Trophoblast cell (in vitro differentiated cells and primary cell): ENCODE results near the gene DNAI1.

Experiments
- DNase-seq, 2 donors: peaks; one replicate each; pipeline ENCODE4 v3.0.0-alpha.2; 2016
- H2AFZ ChIP-seq: 2 replicates; pipeline ENCODE4 v1.6.1; 2013; ENCODE audit warnings: low read length, moderate library complexity, mild to moderate bottlenecking; ENCODE audit not compliant: insufficient read depth, poor library complexity
- H2AK5ac ChIP-seq: 2 replicates; pipeline ENCODE4 v1.6.1; 2013; ENCODE audit warnings: mild to moderate bottlenecking, low read length
- H2BK120ac ChIP-seq: 2 replicates; pipeline ENCODE4 v1.6.1; 2013; ENCODE audit warnings: low read length, mild to moderate bottlenecking, moderate library complexity; ENCODE audit not compliant: insufficient read depth, poor library complexity
- H2BK12ac ChIP-seq: 2 replicates; pipeline ENCODE4 v1.6.1; 2013; ENCODE audit warnings: mild to moderate bottlenecking, low read length, moderate library complexity
- H2BK5ac ChIP-seq: 2 replicates; pipeline ENCODE4 v1.6.1; 2013; ENCODE audit warnings: low read length, low read depth, moderate library complexity, mild to moderate bottlenecking; ENCODE audit not compliant: poor library complexity
- H3K14ac ChIP-seq: 2 replicates; pipeline ENCODE4 v1.6.1; 2013; ENCODE audit warnings: mild to moderate bottlenecking, low read length
- H3K18ac ChIP-seq: 2 replicates; pipeline ENCODE4 v1.6.1; 2013; ENCODE audit warnings: mild to moderate bottlenecking, low read length
- H3K23ac ChIP-seq: 2 replicates; pipeline ENCODE4 v1.6.1; 2013; ENCODE audit warnings: low read length
- H3K27ac ChIP-seq: 2 replicates; pipeline ENCODE4 v1.5.1; 2013; ENCODE audit warnings: low read depth, mild to moderate bottlenecking, inconsistent platforms, low read length, moderate library complexity
- H3K27me3 ChIP-seq: 2 replicates; pipeline ENCODE4 v1.6.1; 2013; ENCODE audit warnings: inconsistent platforms, mild to moderate bottlenecking, low read length, moderate library complexity; ENCODE audit not compliant: insufficient read depth
- H3K36me3 ChIP-seq, 2 experiments: 1 replicate in 1 of 2; 2 replicates in 1 of 2; pipeline ENCODE4 v1.6.1; 2013; ENCODE audit warnings: low read length in 2 of 2, mild to moderate bottlenecking in 2 of 2, moderate library complexity in 1 of 2; ENCODE audit not compliant: insufficient read depth in 2 of 2, control insufficient read depth in 1 of 2
- H3K4ac ChIP-seq: 2 replicates; pipeline ENCODE4 v1.6.1; 2013; ENCODE audit warnings: low read depth, mild to moderate bottlenecking, low read length, moderate library complexity
- H3K4me1 ChIP-seq, 2 experiments: 1 replicate in 1 of 2; 2 replicates in 1 of 2; pipeline ENCODE4 v1.6.1; 2013; ENCODE audit warnings: low read length in 2 of 2, mild to moderate bottlenecking in 2 of 2, moderate library complexity in 1 of 2; ENCODE audit not compliant: insufficient read depth in 2 of 2, control insufficient read depth in 1 of 2
- H3K4me2 ChIP-seq: 2 replicates; pipeline ENCODE4 v1.6.1; 2013; ENCODE audit warnings: inconsistent platforms, mild to moderate bottlenecking, low read length, moderate library complexity
- H3K4me3 ChIP-seq: 2 replicates; pipeline ENCODE4 v1.5.1; 2013; ENCODE audit warnings: mild to moderate bottlenecking, low read depth, low read length, inconsistent platforms
- H3K79me1 ChIP-seq: one replicate; pipeline ENCODE4 v1.6.1; 2013; ENCODE audit warnings: low read length
- H3K79me2 ChIP-seq: 2 replicates; pipeline ENCODE4 v1.6.1; 2013; ENCODE audit warnings: low read length, mild to moderate bottlenecking; ENCODE audit not compliant: control insufficient read depth, insufficient read depth, poor library complexity
- H3K9ac ChIP-seq: 2 replicates; pipeline ENCODE4 v1.6.1; 2013; ENCODE audit warnings: mild to moderate bottlenecking, low read length
- H3K9me3 ChIP-seq: 2 replicates; pipeline ENCODE4 v1.6.1; 2013; ENCODE audit warnings: low read depth, mild to moderate bottlenecking, control low read depth, inconsistent platforms, low read length; ENCODE audit not compliant: insufficient read depth
- H4K12ac ChIP-seq: 2 replicates; pipeline ENCODE4 v1.6.1; 2013; ENCODE audit warnings: low read depth, mild to moderate bottlenecking, low read length, moderate library complexity
- H4K8ac ChIP-seq: 2 replicates; pipeline ENCODE4 v1.6.1; 2013; ENCODE audit warnings: low read depth, mild to moderate bottlenecking, low read length, moderate library complexity
- H4K91ac ChIP-seq: one replicate; pipeline ENCODE4 v1.6.1; 2013; ENCODE audit warnings: low read depth, mild to moderate bottlenecking, low read length, moderate library complexity
- WGBS: extraction: QIAGEN DNeasy Blood & Tissue Kit; methylation state at CpG from one replicate; pipeline ENCODE4 v1.1.7; 2013; ENCODE audit warnings: missing lambda C conversion rate; ENCODE audit not compliant: insufficient read length, insufficient coverage; ENCODE audit errors: extremely low coverage; 5-methylcytosine and 5-hydroxymethylcytosine counted together

Gene DNAI1

DNA sequence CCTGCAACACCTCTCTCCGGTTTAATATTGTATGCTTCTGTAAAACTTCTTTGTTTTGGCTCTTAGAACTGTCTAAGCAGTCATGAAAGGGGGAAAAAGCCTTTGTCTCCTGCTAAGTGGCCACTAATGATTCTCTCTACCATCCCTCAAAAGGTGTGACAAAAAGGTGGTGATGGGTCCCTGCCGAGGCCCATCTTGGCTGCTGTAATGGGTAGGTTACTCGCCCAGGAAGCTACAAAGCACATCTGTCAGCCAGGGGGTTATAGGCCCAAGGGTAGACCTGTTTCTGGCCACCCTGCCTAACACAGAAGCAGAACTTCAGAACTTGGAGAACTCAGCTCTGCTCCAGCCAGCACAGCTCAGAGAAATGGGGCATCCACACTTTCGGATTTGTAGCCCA lies 1.9 kb upstream of the DNAI1 start:
- H3K23ac ChIP-seq = no peak overlapping the region
- H3K9me3 ChIP-seq = no peaks in the 10 kb centered on the region
- H3K36me3 ChIP-seq = no peaks in the 10 kb centered on the region
- H3K9ac ChIP-seq = peak overlapping the region; percentile 67
- H4K91ac ChIP-seq = peak overlapping the region; percentile 11
- no peak overlapping the region for H3K27ac ChIP-seq
- no peaks in the 10 kb centered on the region for H3K27me3 ChIP-seq
- H4K8ac ChIP-seq = peak overlapping the region; percentile 32
- H3K18ac ChIP-seq = peak overlapping the region; percentile 22
- H3K4me1 ChIP-seq = peaks cover 4 to 12% of the 10 kb centered on the region in 2 experiments
- H3K79me1 ChIP-seq = peaks cover 10% of the 10 kb centered on the region
- peak overlapping the region; percentile 7 for H3K14ac ChIP-seq
- no peak overlapping the region for H2AK5ac ChIP-seq
- no peak overlapping the region for H2BK12ac ChIP-seq
- peaks cover 5% of the 10 kb centered on the region for H3K79me2 ChIP-seq
- H2BK120ac ChIP-seq = no peak overlapping the region
- peak overlapping the region; percentile 47 for H3K4ac ChIP-seq
- no peak for DNase-seq
- peak overlapping the region; percentile 0 for H2AFZ ChIP-seq
- H4K12ac ChIP-seq = no peak overlapping the region
- H3K4me2 ChIP-seq = peak overlapping the region; percentile 95
- peak overlapping the region; percentile 89 for H3K4me3 ChIP-seq
- no peak overlapping the region for H2BK5ac ChIP-seq
- no CpG with 5 or more reads among the region's 4 CpGs for whole genome bisulfite sequencing

DNA sequence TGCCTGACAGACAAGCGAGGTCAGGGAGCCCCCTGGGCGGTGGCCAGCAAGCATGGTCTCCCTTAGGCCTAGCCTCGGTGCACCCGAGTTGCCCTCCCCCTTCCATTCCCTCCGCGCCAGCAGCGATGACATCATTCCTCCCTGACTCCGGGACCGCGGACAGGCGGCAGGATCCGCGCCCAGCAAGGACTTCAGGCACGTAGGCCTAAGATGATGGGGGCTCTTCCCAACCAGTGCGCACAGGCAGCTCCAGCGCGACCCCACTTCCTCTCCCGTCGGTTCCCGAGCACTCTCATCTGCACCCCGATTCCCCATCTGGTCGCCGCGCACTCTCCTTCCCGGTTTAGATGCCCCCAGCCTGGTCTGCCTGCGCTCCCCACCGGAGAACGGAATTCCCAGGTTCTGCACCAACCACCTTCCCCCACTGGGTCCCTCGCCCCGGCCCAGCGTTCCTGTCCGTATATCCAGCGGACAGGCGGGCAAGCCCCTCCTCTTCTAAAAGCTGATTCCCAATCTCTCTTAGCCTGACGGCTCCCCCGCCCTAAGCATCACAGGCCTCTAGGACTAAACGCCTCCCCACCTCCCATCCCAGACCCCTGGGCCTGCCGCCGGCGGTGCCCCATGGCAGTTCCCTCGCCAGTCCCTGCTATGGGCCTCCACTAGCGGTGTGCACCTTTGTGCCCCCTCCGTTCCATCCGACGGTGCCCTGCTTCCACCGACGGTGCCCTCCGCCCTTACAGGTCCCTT lies 1.2 kb upstream of the DNAI1 start:
- Histone ChIP-seq H3K14ac (peak overlapping the region; percentile 49), H2BK5ac (no peak overlapping the region), H3K27me3 (no peaks in the 10 kb centered on the region), H3K9me3 (no peaks in the 10 kb centered on the region), H3K4ac (peak overlapping the region; percentile 89), H3K4me2 (peak overlapping the region; percentile 95), H2BK12ac (no peak overlapping the region), H2AFZ (peak overlapping the region; percentile 13), H3K4me3 (peak overlapping the region; percentile 89), H3K36me3 (no peaks in the 10 kb centered on the region), H4K8ac (peak overlapping the region; percentile 32), H3K79me2 (peaks cover 5% of the 10 kb centered on the region), H3K79me1 (peaks cover 10% of the 10 kb centered on the region), H4K12ac (peak overlapping the region; percentile 64), H3K27ac (peak overlapping the region; percentile 37), H4K91ac (peak overlapping the region; percentile 45), H3K4me1 (peaks cover 4 to 12% of the 10 kb centered on the region in 2 experiments), H2BK120ac (peak overlapping the region; percentile 38), H3K23ac (no peak overlapping the region), H3K9ac (peak overlapping the region; percentile 67), H2AK5ac (peak overlapping the region; percentile 55), H3K18ac (peak overlapping the region; percentile 86)
- no CpG with 5 or more reads among the region's 48 CpGs for WGBS
- DNase-seq = peak; percentile 46 to 73

DNA sequence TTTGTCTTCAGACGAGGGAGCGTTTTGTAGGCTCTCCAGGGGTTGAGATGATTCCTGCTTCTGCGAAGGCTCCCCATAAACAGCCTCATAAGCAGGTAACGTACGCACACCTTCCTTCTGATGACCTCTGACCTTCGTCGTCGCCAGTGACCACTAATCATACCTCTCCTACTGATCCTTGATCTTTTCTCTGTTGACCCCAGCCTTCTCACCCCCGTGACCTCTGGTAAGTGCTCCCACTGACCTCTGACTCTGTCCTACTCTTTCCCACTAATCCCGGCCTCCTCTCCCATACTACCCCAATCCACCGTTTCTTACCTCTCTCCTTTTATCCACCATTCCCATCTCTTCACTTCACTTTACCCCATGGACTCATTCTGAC lies 345 bp downstream of the DNAI1 start:
- no peak overlapping the region for H3K23ac ChIP-seq
- peak overlapping the region; percentile 83 for H3K4me2 ChIP-seq
- no peak overlapping the region for H2BK120ac ChIP-seq
- H4K8ac ChIP-seq = peak overlapping the region; percentile 1
- peak overlapping the region; percentile 82 for H2AFZ ChIP-seq
- no peak overlapping the region for H2BK5ac ChIP-seq
- no peak overlapping the region for H3K9ac ChIP-seq
- no peak overlapping the region for H2BK12ac ChIP-seq
- DNase-seq = no peak
- no peaks in the 10 kb centered on the region for H3K27me3 ChIP-seq
- H3K4me3 ChIP-seq = no peak overlapping the region
- WGBS = 100% methylated on average over 1 of the region's 11 CpGs
- no peak overlapping the region for H3K27ac ChIP-seq
- no peak overlapping the region for H4K91ac ChIP-seq
- H4K12ac ChIP-seq = no peak overlapping the region
- no peaks in the 10 kb centered on the region for H3K36me3 ChIP-seq
- peaks cover 5% of the 10 kb centered on the region for H3K79me2 ChIP-seq
- no peak overlapping the region for H3K4ac ChIP-seq
- peaks cover 4 to 9% of the 10 kb centered on the region in 2 experiments for H3K4me1 ChIP-seq
- peaks cover 10% of the 10 kb centered on the region for H3K79me1 ChIP-seq
- H3K9me3 ChIP-seq = no peaks in the 10 kb centered on the region
- no peak overlapping the region for H3K18ac ChIP-seq
- H2AK5ac ChIP-seq = no peak overlapping the region
- no peak overlapping the region for H3K14ac ChIP-seq

DNA sequence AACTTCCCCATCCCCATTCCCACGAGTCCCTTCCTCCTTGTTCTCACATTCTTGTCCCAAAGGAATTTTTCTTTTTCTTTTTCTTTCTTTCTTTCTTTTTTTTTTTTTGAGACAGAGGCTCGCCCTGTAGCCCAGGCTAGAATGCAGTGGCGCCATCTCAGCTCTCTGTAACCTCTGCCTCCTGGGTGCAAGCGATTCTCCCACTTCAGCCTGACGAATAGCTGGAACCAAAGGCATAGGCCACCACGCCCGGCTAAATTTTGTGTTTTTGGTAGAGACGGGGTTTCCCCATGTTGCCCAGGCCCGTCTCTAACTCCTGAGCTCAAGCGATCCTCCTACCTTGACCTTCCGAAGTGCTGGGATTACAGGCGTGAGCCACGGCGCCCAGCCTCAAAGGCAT lies 751 bp downstream of the DNAI1 start:
- Histone ChIP-seq H3K9me3 (no peaks in the 10 kb centered on the region), H3K23ac (no peak overlapping the region), H3K18ac (no peak overlapping the region), H4K12ac (no peak overlapping the region), H3K4ac (no peak overlapping the region), H3K27me3 (no peaks in the 10 kb centered on the region), H3K9ac (no peak overlapping the region), H3K36me3 (no peaks in the 10 kb centered on the region), H3K79me1 (peaks cover 10% of the 10 kb centered on the region), H2BK5ac (no peak overlapping the region), H4K8ac (no peak overlapping the region), H2BK120ac (no peak overlapping the region), H3K4me3 (no peak overlapping the region), H3K4me2 (no peak overlapping the region), H3K14ac (no peak overlapping the region), H2AK5ac (no peak overlapping the region), H3K79me2 (peaks cover 5% of the 10 kb centered on the region), H2BK12ac (no peak overlapping the region), H3K4me1 (peaks cover 4 to 9% of the 10 kb centered on the region in 2 experiments), H4K91ac (no peak overlapping the region), H2AFZ (no peak overlapping the region), H3K27ac (no peak overlapping the region)
- no peak for DNase-seq
- WGBS = no CpG with 5 or more reads among the region's 14 CpGs
